ENCODE data around the gene SIGLEC11.
"Not testable (repeated sequence)": the region's sequence is repeated elsewhere in the genome, so short reads cannot be mapped to it uniquely, and the experiment has no call there.

Gene SIGLEC11

DNA sequence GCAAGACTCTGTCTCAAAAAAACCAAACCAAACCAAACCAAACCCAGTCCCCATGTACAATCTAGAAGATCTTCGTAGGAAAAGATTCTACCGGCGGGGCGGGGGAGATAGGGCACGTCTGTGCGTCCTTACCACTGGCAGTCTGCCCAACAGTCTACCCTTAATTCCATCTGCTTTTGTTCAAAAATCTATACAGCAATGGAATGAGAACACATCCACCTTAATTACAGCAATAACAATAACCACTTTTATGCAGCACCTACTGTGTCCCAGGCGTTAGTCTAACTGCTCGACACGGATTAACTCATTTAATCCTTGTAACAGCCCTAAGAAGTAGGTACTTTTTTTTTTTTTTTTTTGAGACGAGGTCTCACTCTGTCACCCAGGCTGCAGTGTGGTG, 34.5 kb downstream of the SIGLEC11 start:
- H3K4me3 ChIP-seq (ENCODE audit: low read depth, low read length): no peak overlapping the region
- POLR2A ChIA-PET: no interaction called here
- no peak for DNase-seq (ENCODE audit: low read depth, low spot score)
- TF ChIP-seq, protein P1, sequence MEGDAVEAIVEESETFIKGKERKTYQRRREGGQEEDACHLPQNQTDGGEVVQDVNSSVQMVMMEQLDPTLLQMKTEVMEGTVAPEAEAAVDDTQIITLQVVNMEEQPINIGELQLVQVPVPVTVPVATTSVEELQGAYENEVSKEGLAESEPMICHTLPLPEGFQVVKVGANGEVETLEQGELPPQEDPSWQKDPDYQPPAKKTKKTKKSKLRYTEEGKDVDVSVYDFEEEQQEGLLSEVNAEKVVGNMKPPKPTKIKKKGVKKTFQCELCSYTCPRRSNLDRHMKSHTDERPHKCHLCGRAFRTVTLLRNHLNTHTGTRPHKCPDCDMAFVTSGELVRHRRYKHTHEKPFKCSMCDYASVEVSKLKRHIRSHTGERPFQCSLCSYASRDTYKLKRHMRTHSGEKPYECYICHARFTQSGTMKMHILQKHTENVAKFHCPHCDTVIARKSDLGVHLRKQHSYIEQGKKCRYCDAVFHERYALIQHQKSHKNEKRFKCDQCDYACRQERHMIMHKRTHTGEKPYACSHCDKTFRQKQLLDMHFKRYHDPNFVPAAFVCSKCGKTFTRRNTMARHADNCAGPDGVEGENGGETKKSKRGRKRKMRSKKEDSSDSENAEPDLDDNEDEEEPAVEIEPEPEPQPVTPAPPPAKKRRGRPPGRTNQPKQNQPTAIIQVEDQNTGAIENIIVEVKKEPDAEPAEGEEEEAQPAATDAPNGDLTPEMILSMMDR (IDR thresholded peaks at IDR 0.05; ENCODE audit: insufficient read depth, low read length, missing control alignments): no peak
- CTCF ChIA-PET: interaction anchor here (1.1 to 3.6 kb wide), 4 partner anchors 11 to 209 kb away, joined by 3 to 13 read pairs (median 4); no protein-coding TSS in a partner anchor

DNA sequence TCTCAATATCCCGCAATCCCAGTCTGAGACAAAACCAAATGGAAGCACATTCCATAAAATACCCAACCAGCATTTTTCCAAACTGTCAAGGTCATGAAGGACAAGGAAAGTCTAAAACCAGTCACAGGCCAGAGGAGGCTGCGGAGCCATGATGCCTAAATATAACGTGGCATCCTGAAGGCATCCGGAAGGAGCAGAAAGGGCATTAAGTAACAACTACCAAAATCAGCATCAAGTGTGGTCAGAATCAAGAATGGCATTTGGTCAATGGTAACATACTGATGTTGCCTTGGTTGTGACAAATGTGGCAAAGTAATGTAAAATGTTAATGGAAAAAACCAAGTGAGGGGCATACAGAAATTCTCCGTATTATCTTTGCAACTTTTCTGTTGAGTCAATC, 35.5 kb downstream of the SIGLEC11 start:
- ChIA-PET CTCF (no interaction called here), POLR2A (no interaction called here)
- no peak for DNase-seq (ENCODE audit: low read depth, low spot score)
- no peak overlapping the region for H3K4me3 ChIP-seq (ENCODE audit: low read depth, low read length)
- TF ChIP-seq, protein P1 (IDR thresholded peaks at IDR 0.05; ENCODE audit: insufficient read depth, low read length, missing control alignments): no peak

DNA sequence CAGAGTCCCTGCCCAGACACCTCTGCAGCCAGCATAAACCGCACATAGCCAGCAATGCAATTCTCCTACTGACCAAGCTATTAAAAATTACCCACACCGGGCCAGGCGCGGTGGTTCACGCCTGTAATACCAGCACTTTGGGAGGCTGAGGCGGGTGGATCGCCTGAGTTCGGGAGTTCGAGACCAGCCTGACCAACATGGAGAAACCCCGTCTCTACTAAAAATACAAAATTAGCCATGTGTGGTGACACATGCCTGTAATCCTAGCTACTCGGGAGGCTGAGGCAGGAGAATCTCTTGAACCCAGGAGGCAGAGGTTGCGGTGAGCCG, 36.1 kb downstream of the SIGLEC11 start:
- POLR2A ChIA-PET; H3K4me3 ChIP-seq (ENCODE audit: low read depth, low read length); CTCF ChIA-PET; DNase-seq (ENCODE audit: low read depth, low spot score): not testable (repeated sequence)

DNA sequence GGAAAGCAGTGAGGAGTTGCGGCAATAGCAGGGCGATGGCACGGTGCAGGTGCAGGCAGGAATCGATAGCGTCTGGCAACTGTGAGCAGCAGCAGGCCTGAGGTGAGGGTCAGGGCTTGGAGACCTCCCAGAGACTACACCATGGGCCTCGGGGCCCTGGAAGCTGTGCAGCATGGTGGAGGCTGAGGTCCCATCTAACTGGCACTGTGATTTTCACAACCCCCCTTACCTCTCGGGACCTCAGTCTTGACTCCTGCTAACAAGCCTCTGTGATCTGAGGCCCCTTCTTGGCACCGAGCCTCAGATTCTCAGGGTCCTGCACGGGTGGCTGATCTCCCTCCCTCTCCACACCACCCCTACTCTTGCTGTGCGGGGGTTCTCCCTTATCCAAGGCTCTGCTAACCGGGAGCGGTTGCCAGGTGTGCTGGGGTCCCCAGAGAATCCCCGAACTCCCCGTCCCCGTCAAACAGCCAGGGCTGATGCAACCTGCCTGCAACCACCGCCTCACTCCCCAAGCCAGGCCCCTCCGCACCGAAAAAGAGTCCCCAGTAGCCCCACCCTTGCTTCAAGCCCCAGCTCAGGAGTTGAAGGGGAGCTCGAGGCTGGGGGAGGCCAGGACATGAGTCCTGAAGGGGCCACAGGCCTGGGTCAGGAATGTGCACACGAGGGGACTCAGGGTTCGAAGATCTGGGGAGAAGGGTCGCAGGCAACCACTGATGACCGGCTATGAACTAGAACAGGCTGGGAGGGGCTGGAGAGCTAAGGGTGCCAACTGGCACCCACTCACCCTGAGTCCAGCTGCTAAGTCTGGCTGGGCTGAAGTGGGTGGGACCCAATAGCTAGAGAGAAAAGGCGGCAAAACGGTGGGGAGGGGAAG, 36.7 kb downstream of the SIGLEC11 start:
- CTCF ChIA-PET: no interaction called here
- POLR2A ChIA-PET: no interaction called here

DNA sequence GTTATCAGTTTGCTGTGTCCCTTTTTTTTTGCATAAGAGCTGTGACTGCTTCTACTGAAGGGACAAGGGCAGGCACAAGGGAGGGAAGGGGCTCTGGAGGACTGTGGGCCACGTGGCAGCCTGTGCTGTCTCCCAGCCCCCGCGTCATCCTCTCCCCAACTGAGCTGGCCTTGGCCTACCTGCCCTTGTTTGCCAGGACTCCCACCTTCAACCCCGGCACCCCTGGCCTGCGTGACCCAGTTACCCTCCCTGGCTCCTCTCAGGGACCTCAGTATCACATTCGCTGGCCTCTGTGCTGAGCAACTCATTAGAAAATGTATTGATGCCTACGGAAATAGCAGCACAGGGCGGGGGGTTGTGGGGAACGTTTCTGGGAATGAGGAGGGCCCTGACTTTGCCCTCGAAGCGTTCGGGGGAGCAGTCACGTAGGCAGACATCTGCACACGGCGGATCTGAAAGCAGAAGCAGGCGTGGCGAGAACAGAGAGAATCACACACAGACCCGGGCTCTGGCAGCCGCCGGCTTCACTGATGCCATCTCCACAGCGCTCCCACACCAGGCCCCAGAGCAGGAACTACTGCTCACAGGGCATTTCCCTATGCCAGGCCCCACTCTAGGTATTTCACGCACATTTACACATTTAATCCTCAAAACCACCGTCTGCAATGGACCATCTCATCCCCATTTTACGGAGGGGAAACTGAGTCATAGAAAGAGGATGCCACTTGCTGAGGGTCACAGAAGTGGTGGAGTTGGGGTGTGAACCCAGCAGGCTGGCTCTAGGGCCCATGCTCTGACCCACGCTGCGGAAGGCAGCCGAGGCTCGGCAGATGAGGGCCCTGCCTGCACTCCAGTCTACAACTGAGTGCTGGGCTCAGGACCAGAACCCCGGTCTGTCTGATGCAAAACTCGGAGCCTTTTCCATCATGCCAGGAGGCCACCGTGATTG, 37.6 kb downstream of the SIGLEC11 start:
- TF ChIP-seq, protein P1 (IDR thresholded peaks at IDR 0.05; ENCODE audit: insufficient read depth, low read length, missing control alignments): no peak
- CTCF ChIA-PET: no interaction called here
- no peak overlapping the region for H3K4me3 ChIP-seq (ENCODE audit: low read depth, low read length)
- POLR2A ChIA-PET: no interaction called here
- no peak for DNase-seq (ENCODE audit: low read depth, low spot score)

More for the DNA sequence above, 36.7 kb downstream of the SIGLEC11 start:
- H3K4me3 ChIP-seq (ENCODE audit: low read depth, low read length): no peak overlapping the region
- TF ChIP-seq, protein P1 (IDR thresholded peaks at IDR 0.05; ENCODE audit: insufficient read depth, low read length, missing control alignments): no peak
- DNase-seq (ENCODE audit: low read depth, low spot score): no peak

DNA sequence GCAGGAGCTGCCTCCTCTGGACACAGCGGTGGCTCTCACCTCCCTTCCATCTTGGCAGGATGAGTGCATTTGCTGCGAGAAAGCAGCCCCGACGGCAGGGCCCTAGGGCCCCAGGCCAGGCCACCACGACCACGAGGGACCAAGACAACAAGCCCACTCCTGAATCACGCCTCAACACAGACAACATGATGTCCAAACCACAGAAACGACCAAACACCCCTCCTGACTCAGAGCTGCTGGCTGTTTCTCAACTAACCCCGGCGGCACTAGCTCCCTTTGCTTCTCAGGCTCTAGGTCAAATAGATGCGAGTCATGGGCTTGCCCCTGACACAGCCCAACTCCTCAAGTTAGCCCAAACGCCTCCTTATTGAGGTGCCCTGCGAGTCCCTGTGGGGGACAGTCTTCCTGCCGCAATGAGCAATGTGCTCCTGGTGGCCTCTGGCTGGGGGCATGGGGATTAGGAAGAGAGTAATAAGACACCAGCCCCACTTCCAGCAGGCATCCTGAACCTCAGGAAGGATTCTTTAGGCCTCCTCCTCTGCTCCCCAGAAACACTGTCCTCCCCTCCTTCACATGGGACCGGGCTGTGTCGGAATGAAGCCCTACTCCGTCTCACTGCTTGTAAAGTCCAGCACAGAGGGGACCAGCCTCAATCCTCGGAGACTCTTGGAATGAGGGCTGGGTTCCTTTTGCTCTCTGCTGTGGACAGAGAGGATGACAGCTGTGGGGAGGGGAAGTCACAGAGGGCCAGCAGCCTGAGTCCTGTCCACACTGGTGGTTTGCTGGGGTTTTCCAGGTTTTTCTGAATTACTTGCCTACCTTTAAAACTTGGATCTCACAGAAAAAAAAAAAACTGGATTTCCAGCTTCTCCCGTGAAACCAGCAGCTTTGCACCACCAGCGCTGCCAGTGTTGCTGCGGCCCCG, 38.8 kb downstream of the SIGLEC11 start:
- H3K4me3 ChIP-seq (ENCODE audit: low read depth, low read length): no peak overlapping the region
- DNase-seq (ENCODE audit: low read depth, low spot score): no peak
- TF ChIP-seq, protein P1 (IDR thresholded peaks at IDR 0.05; ENCODE audit: insufficient read depth, low read length, missing control alignments): no peak
- CTCF ChIA-PET: interaction anchor here (1.5 kb wide), 1 partner anchor 32 kb away, joined by 3 read pairs; no protein-coding TSS in a partner anchor
- POLR2A ChIA-PET: no interaction called here
